Measurements from ENCODE around the gene ZMIZ1. TPM values are rescaled to one million over a fixed set of nuclear protein-coding genes. Genes with fewer than 3 reads are reported as not detected.

Gene ZMIZ1
- total RNA-seq, 4 donors from 2014 or later, result 18.7 to 188 (median 36.7) TPM

- TF ChIP-seq POLR2A (IDR thresholded peaks at IDR 0.05), result no peak
- TF ChIP-seq, protein P1, sequence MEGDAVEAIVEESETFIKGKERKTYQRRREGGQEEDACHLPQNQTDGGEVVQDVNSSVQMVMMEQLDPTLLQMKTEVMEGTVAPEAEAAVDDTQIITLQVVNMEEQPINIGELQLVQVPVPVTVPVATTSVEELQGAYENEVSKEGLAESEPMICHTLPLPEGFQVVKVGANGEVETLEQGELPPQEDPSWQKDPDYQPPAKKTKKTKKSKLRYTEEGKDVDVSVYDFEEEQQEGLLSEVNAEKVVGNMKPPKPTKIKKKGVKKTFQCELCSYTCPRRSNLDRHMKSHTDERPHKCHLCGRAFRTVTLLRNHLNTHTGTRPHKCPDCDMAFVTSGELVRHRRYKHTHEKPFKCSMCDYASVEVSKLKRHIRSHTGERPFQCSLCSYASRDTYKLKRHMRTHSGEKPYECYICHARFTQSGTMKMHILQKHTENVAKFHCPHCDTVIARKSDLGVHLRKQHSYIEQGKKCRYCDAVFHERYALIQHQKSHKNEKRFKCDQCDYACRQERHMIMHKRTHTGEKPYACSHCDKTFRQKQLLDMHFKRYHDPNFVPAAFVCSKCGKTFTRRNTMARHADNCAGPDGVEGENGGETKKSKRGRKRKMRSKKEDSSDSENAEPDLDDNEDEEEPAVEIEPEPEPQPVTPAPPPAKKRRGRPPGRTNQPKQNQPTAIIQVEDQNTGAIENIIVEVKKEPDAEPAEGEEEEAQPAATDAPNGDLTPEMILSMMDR (IDR thresholded peaks at IDR 0.05), result no peak
- Histone ChIP-seq H3K27ac (peak overlapping the region; percentile 86 to 89), H3K27me3 (no peaks in the 10 kb centered on the region), H3K36me3 (no peaks in the 10 kb centered on the region), H3K9me3 (no peaks in the 10 kb centered on the region), H3K4me1 (peaks cover 13 to 48% of the 10 kb centered on the region in 2 donors), H3K4me3 (no peak overlapping the region)
- DNase-seq, result no peak
- intact Hi-C loops (cut with DNase I; ENCODE audit: low total_unique reads), result no loop called here
Observed at GRCh38 chr10:79220307-79220706, 151.5 kb downstream of the ZMIZ1 start.

- H3K9me3 ChIP-seq, result no peaks in the 10 kb centered on the region
- H3K27me3 ChIP-seq, result no peaks in the 10 kb centered on the region
- intact Hi-C loops (cut with DNase I; ENCODE audit: low total_unique reads), result no loop called here
- H3K4me1 ChIP-seq, result peaks cover 13 to 48% of the 10 kb centered on the region in 2 donors
- H3K4me3 ChIP-seq, result no peak overlapping the region
- TF ChIP-seq POLR2A (IDR thresholded peaks at IDR 0.05), result peak in 1 of 2 donors; percentile 24
- TF ChIP-seq, protein P1 (IDR thresholded peaks at IDR 0.05), result peak in 2 of 4 experiments; percentile 7 to 46
- peak overlapping the region; percentile 86 to 89 for H3K27ac ChIP-seq
- DNase-seq, result peak; percentile 92 to 95
- H3K36me3 ChIP-seq, result no peaks in the 10 kb centered on the region
Observed at GRCh38 chr10:79221110-79222051, 152.6 kb downstream of the ZMIZ1 start.

DNA sequence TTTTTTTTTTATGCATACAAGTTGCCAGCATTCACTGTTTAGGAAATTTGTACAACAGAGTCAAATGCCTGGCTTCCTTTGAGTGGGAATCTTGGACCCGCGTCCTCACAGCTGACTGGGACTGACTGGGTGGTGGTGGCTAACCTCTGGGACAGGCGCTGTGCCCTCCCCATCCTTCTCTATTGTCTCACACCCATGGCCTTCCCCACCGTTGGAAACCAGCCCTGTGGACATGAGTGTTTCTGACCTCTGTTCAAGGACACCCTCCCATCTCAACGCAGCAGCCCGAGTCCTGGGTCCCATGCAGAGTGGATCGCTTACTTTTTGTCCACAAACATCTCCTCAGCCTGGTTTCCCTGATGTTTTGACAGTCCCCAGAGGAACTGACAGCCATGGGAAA lies 153.4 kb downstream of the ZMIZ1 start:
- DNase-seq, result no peak
- Histone ChIP-seq H3K4me1 (peaks cover 13 to 48% of the 10 kb centered on the region in 2 donors), H3K9me3 (no peaks in the 10 kb centered on the region)

GRCh38 chr10:79223091-79224048 lies 154.6 kb downstream of the ZMIZ1 start:
- no peaks in the 10 kb centered on the region for H3K9me3 ChIP-seq
- H3K27me3 ChIP-seq, result no peaks in the 10 kb centered on the region
- TF ChIP-seq, protein P1 (IDR thresholded peaks at IDR 0.05), result no peak
- peak in 1 of 2 donors; percentile 6 for TF ChIP-seq POLR2A (IDR thresholded peaks at IDR 0.05)
- DNase-seq, result peak; percentile 85 to 95
- peaks cover 13 to 49% of the 10 kb centered on the region in 2 donors for H3K4me1 ChIP-seq
- intact Hi-C loops (cut with DNase I; ENCODE audit: low total_unique reads), result no loop called here
- H3K36me3 ChIP-seq, result no peaks in the 10 kb centered on the region
- H3K4me3 ChIP-seq, result no peak overlapping the region
- H3K27ac ChIP-seq, result peak overlapping the region; percentile 86 to 89

More for the DNA sequence above, 153.4 kb downstream of the ZMIZ1 start:
- intact Hi-C loops (cut with DNase I; ENCODE audit: low total_unique reads), result no loop called here
- Histone ChIP-seq H3K27me3 (no peaks in the 10 kb centered on the region), H3K4me3 (no peak overlapping the region), H3K27ac (peak overlapping the region; percentile 86 to 89), H3K36me3 (no peaks in the 10 kb centered on the region)
- TF ChIP-seq, protein P1 (IDR thresholded peaks at IDR 0.05), result no peak
- TF ChIP-seq POLR2A (IDR thresholded peaks at IDR 0.05), result no peak
